Measurements from ENCODE around the gene GPN3.
A peak's percentile ranks its signal among the peaks of the same experiment; 100 is the strongest.
"Not testable (repeated sequence)": the region's sequence is repeated elsewhere in the genome, so short reads cannot be mapped to it uniquely, and the experiment has no call there.

GPN3 gene

GRCh38 chr12:110449799-110450497, 18.1 kb downstream of the GPN3 start, which contains the start of gene ARPC3:
Gene ARPC3 (minus strand): TSS chr12:110450337. CDS start chr12:110450260, 77 bp downstream.
- DNase-seq: peak; percentile 32 to 95 (median 86)

GRCh38 chr12:110444455-110444854, 23.6 kb downstream of the GPN3 start:
- no peak for DNase-seq

- DNase-seq: no peak
These were observed 31.8 kb downstream of the GPN3 start for GRCh38 chr12:110436231-110436630.

GRCh38 chr12:110431957-110432587, 36.0 kb downstream of the GPN3 start:
- DNase-seq: no peak

- not testable (repeated sequence) for DNase-seq
These were observed 38.4 kb downstream of the GPN3 start for GRCh38 chr12:110429676-110430075.

- no peak for DNase-seq
These were observed 41.7 kb downstream of the GPN3 start for GRCh38 chr12:110426406-110426805.

GRCh38 chr12:110424237-110424636, 43.8 kb downstream of the GPN3 start:
- no peak for DNase-seq

- DNase-seq: no peak
These were observed 46.4 kb downstream of the GPN3 start for GRCh38 chr12:110421701-110422100.

- no peak for DNase-seq
These were observed 46.8 kb downstream of the GPN3 start for GRCh38 chr12:110421159-110421661.

GRCh38 chr12:110420644-110421043, 47.4 kb downstream of the GPN3 start:
- not testable (repeated sequence) for DNase-seq

GRCh38 chr12:110417113-110417512, 50.9 kb downstream of the GPN3 start:
- DNase-seq: not testable (repeated sequence)

- not testable (repeated sequence) for DNase-seq
These were observed 58.0 kb downstream of the GPN3 start for GRCh38 chr12:110410086-110410485.

GRCh38 chr12:110405126-110405662, 62.9 kb downstream of the GPN3 start:
- DNase-seq: not testable (repeated sequence)

GRCh38 chr12:110403976-110404682, 63.9 kb downstream of the GPN3 start:
- DNase-seq: peak in 46 of 51 donors; percentile 0 to 86 (median 36)

GRCh38 chr12:110403146-110403975, 64.7 kb downstream of the GPN3 start, which contains the start of gene ANAPC7:
Gene ANAPC7 (minus strand): TSS chr12:110403708. CDS start chr12:110403627, 81 bp downstream.
- DNase-seq: peak; percentile 38 to 95 (median 82)

Data from hypothalamus (tissue), 51 donors.